T-helper 22 cell (primary cell): ENCODE measurements around the gene RAI1.
A peak's percentile ranks its signal among the peaks of the same experiment; 100 is the strongest.

Source experiments
- DNase-seq: peaks from one replicate; pipeline ENCODE4 v3.0.0-alpha.2; 2020; ENCODE audit warnings: low read depth

The RAI1 gene

GRCh38 chr17:17752089-17752820 is 71.0 kb downstream of the RAI1 start:
- DNase-seq: peak; percentile 95

GRCh38 chr17:17752821-17753321 is 71.6 kb downstream of the RAI1 start:
- DNase-seq: no peak

GRCh38 chr17:17754719-17755686 is 73.7 kb downstream of the RAI1 start:
- DNase-seq: no peak

- no peak for DNase-seq
Observed at GRCh38 chr17:17755715-17756114, 74.5 kb downstream of the RAI1 start.

GRCh38 chr17:17757391-17757791 is 76.1 kb downstream of the RAI1 start:
- no peak for DNase-seq

GRCh38 chr17:17757956-17758845 is 76.9 kb downstream of the RAI1 start:
- no peak for DNase-seq

GRCh38 chr17:17758941-17759563 is 77.8 kb downstream of the RAI1 start:
- DNase-seq: no peak

- no peak for DNase-seq
Observed at GRCh38 chr17:17760350-17760749, 79.1 kb downstream of the RAI1 start.

GRCh38 chr17:17760872-17761550 is 79.8 kb downstream of the RAI1 start:
- DNase-seq: no peak

GRCh38 chr17:17761894-17762743 is 80.9 kb downstream of the RAI1 start:
- no peak for DNase-seq

- DNase-seq: no peak
Observed at GRCh38 chr17:17762744-17763105, 81.5 kb downstream of the RAI1 start.

GRCh38 chr17:17763136-17763535 is 81.9 kb downstream of the RAI1 start:
- no peak for DNase-seq

GRCh38 chr17:17763734-17764133 is 82.5 kb downstream of the RAI1 start:
- no peak for DNase-seq

- DNase-seq: no peak
Observed at GRCh38 chr17:17765359-17766076, 84.3 kb downstream of the RAI1 start.

- no peak for DNase-seq
Observed at GRCh38 chr17:17766077-17766743, 85.0 kb downstream of the RAI1 start.

- DNase-seq: no peak
Observed at GRCh38 chr17:17766744-17767120, 85.5 kb downstream of the RAI1 start.

- no peak for DNase-seq
Observed at GRCh38 chr17:17767154-17767869, 86.1 kb downstream of the RAI1 start.

GRCh38 chr17:17767887-17768418 is 86.7 kb downstream of the RAI1 start:
- DNase-seq: no peak
